Activated naive CD4-positive, alpha-beta T cell (primary cell): ENCODE results near the gene ADGRL2.
"Not testable (repeated sequence)": the region's sequence is repeated elsewhere in the genome, so short reads cannot be mapped to it uniquely, and the experiment has no call there.

Source experiments
- DNase-seq, 4 experiments: peaks; one replicate each; lab custom pipeline; 2025; lab: John Stamatoyannopoulos, UW

ADGRL2 gene

DNA sequence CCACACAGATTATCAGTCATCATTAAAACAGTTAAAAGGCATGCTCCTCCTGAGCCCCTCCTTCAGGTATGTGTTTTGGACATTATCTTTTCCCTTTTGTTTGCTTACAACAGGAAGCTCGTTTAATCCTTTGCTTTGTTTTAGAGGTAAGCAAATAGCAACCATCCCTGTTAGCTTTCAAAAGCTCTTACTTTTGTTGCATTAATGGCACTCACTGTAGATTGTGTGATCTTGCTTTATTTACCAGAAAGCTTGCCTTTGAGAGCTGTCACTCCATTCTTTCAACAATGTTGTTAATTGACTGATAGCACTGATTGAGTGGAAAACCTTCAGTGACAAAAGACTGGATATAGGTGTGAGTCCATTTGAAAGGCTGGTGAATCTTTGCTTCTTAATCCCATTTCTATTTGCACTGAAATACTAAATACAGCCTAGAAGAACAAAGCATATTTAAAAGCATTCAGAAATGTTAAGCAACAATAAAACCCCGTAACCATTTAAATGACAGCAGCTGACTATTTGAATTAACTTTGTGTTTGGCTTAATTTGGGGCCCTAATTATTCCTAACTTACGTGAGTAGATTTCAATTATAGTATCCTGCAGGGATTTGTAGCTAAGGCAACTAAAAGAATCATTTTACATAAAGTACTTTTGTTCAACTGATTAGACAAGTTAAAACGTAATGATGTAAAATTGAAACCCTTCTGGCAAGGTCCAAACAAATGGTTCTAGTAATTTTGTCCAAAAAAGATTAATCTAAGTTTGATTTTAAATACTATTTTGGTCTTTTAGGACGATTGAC is 48.3 kb downstream of the ADGRL2 start:
- DNase-seq, result no peak

DNA sequence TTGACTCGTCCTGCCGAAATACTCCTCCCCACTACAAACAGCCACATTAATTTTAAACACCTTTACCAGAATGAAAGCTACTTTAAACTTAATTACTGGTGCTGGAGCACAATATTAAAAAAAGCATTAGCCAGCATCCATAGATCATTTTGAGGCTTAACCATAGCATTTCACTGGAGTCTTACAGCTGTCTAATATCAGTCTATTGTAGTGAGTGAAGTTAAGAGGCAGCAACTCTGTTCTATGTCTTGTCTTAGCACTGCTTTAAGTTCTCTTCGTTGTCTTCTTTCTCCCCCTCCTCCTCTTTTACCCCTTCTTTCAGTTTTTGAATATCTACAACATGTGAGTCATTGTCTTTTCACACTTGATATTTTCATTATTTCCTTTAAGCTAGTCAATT is 49.3 kb downstream of the ADGRL2 start:
- DNase-seq, result no peak

DNA sequence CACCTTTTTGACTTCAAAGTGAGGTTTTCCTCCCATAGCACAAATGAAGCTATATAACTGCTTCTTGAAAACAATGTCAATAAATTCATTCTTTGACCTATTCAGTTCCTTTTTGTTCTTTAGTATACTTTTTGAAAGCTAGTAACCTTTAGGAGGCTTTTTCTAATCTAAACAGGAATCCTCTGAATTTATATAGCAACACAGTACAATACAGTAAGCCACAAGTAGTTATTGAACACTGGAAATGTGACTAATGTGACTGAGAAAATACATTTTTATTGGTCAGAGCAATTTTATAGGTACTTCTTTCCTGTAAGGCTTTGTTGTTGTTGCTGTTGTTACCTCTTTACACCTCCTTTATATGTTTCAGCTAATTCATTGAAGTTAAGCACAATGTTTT is 49.8 kb downstream of the ADGRL2 start:
- no peak for DNase-seq

DNA sequence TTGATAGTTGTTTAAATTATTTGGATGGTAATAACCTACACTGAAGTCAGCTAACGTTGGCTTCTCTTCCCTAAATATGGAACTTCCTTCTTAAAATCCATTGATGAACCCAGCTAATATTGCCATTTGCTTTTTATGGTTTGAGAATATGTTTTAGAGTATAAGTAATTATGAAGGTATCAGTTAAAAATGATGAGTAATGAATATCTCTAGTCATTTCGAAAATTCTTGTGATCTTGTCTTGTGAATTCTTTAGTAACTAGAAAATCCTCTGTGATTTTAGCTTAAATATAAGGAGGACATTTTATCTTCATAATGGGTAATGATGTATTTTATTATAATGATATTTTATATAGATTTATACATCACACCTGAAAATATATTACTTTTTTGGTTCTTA is 50.5 kb downstream of the ADGRL2 start:
- DNase-seq, result no peak

DNA sequence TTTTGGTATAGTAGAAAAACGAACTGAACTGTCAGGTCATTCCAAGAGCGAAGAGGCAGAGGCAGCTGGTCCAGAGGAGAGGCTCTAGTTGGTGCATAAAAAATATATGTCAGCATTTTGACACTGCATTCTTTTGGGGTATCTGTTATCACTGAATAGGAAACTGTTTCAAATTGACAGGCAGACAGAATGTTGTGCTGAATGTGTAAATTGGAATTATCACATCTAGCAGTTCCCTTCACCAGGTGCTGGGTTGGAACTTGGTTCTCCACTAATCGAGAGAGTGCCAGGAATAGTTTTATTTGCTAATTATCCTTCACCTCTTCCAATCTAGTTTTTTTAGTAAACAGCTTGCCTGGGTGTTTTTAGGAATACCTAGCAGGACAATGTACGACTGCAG is 52.2 kb downstream of the ADGRL2 start:
- no peak for DNase-seq

DNA sequence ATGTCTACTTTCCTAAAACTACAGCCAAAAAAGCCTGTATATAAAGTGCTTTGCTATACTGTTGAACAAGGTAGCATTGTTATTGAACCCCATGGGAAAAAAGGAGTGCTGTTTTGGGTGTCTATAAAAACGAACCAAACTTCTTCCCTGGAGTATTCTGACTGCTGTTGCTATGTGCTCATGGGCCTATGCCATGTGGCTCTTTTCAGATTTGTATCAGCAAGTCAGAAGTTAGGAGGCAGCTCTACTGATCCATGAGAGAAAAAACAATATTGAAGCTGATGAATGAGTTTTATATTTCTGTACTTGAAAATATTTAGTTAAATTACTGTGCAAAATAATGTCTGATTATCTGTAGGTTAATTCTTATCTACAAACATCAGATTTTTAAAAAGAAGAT is 66.5 kb downstream of the ADGRL2 start:
- DNase-seq, result no peak

DNA sequence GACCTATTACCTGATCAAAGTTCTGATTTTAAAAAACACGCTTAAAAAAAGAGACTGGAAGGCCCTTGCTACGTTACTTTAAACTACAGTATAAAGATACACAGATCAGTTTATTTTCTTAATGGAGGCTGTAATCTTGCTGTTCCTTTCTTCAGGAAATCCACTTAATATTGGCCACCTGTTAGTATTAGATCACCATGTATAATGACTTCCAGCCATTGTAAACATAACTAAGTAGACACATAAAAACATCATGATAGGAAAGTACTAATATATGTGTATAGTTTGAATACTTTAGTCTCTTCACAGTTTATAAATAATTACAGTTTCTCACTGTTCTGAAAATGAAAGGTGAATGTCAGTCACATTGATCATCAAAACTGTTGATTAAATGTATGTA is 68.6 kb downstream of the ADGRL2 start:
- no peak for DNase-seq

DNA sequence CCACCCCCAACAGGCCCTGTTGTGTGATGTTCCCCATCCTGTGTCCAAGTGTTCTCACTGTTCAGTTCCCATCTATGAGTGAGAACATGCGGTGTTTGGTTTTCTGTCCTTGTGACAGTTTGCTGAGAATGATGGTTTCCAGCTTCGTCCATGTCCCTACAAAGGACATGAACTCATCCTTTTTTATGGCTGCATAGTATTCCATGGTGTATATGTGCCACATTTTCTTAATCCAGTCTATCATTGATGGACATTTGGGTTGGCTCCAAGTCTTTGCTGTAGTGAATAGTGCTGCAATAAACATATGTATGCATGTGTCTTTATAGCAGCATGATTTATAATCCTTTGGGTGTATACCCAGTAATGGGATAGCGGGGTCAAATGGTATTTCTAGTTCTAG is 70.4 kb downstream of the ADGRL2 start:
- DNase-seq, result not testable (repeated sequence)

DNA sequence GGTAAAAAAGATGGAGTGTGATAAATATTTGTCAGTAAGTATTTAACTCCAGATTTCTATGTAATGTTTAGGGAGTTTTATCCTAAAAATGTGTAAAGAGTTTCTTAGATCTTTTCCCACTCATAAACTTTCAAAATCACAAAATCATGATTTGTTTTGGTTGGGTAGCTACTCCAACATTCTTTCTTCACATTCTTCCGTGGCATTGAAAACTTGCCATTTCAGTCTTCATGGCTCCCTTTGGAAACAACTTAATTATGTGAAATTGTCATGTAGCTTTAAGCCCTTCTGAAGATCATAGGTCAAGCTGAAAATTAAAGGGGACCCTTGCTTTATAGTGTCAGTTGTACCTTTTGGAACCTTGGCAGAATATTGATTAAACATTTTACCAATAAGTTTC is 73.2 kb downstream of the ADGRL2 start:
- DNase-seq, result no peak

DNA sequence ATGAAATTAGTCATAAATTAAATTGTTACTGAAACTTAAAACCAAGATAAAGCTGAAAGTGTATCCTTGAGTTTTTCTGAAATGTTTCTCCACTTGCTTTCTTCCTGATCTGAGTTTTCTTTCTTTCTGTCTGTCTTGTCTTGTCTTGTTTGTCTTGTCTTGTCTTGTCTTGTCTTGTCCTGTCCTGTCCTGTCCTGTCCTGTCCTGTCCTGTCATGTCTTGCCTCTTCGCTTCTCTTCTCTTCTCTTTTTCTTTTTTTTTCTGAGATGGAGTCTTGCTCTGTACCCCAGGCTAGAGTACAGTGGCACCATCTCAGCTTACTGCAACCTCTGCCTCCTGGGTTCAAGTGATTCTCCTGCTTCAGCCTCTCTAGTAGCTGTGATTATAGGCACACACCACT is 73.7 kb downstream of the ADGRL2 start:
- no peak for DNase-seq

DNA sequence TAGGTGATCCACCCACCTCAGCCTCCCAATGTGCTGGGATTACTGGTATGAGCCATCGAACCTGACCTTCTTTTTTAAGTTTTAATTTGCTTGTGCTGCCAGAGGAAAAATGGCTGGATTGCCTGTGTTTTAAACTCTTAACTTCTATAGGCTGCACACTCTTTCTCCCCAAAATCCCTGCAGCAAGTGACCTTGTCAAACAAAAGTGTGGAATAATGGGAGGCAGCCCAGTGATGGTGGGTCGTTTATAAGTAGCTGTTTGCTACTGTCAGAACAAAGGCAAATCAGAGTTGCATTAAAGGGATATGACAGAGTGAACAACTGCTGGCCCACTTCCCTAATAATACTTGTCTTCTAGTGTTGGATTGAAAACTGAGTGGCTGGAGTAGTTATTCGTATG is 74.2 kb downstream of the ADGRL2 start:
- no peak for DNase-seq

DNA sequence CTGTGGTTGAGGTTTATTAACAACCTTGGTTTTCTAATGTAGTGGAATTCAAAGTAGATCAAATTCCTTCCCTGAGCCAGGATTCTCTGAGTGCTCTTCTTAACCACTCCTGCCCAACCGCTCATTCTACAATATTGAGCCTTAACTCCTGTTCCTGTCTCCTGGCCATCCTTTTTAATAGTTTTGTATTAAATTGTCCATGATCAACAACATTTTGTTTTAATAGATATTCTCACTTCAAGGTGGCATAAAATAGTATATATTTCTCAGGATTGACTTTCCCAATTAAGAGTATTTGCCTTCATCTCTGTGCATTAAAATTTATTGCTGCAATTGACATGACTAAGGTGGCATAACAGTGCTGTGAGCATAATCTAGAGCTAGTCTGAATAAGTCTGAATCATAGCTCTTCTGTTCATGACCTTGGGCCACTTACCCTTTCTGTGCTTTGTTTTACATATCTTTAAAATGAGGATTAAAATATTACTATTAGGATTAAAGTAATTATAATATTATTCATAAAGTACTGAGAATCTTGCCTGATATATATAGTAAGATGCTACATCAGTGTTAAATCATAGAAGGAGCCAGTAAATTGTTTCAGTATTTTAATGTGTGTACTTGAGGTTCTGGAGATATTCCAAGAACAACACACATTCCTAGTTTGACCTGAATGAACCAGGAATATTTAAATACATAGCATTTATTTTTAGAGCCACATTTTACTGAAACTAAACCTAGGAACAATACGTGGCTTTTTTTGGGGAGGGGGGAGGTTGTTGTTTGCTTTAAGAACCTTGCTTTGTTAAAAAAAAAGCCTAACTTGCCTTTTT is 76.4 kb downstream of the ADGRL2 start:
- no peak for DNase-seq

DNA sequence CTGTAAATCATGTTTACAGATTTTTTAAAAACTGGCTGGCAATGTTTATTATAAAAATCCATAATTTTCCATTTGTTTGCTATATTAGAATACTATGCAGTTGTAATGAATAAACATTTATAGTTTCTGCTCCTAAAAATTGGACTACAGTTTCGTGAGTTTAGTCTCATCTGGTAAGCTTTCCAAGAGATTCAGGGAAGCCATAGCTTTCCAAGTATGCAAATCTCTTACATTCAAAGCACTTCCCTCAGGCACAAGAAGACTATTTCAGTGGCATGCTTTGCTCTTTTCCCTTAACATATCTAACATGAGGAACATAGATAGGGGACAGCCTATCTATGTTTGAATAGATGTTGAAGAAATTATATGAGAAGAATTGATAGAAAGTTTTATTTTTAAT is 77.2 kb downstream of the ADGRL2 start:
- no peak for DNase-seq

DNA sequence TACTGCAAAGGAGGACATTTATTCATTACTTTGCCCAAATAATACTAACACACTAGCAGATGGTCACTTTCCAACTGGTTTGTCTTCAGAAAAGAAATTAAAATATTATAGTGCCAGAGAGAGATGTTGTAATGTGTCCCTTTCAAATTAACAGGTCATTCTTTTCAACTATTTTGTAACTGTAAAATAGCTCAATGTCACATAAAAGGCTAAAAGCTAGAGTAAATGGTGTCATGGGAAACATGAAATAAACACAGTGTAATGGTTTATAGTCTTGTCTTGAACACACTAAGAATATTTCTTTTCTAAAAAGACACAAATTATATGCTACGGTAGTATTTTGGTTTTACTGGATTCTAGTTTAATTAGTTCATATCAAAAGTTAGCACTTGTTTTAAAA is 77.8 kb downstream of the ADGRL2 start:
- DNase-seq, result no peak

DNA sequence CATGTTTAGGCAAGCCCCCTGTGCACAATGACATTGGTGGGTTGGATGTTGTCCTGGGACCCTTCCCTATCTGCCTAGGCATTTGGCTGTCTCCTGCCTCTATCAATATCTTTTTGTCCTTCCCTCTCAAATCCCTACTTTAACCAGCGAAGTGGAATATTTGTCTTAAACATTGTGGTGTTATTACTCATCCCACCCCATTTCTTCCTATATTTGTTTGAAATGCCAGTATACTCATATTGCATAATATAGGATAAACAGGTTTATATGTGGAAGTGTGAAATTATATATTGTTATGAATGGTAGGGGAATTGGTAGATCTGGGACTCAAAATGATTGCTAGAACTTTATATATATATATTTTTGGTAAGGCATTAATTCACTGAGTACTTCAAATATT is 80.0 kb downstream of the ADGRL2 start:
- DNase-seq, result no peak

DNA sequence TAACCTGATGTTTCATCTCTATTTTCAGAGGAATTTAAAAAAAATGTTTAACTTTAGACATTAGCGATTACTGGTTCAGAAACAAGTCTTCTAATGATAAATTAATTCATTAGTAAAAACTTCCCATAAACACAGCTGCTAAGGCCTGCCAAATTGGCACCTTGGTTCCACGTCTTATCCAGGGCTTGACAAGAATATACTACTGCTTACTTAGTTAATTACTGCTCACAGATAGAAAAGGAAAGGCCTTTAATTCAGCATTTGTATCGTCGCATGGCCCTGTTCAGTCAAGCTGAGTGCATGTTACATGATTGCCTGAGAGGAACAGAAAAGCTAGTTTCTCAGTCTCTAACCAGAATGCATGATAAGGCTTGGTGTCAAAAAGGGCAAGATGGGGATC is 84.6 kb downstream of the ADGRL2 start:
- no peak for DNase-seq

DNA sequence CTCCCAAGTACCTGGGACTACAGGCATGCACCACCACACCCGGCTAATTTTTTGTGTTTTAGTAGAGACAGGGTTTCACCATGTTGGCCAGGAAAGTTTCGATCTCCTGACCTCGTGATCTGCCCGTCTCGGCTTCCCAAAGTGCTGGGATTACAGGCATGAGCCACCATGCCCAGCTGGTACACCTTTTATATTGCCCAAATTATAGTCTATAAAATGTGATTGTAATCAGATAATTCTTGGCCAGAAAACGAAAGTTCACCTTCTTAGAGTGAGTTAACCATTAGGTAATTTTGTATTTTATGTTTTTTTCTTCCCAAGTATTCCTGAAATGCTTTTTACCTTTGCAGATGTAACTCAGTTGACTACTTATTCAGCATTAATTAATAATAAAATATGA is 85.6 kb downstream of the ADGRL2 start:
- DNase-seq, result not testable (repeated sequence)

DNA sequence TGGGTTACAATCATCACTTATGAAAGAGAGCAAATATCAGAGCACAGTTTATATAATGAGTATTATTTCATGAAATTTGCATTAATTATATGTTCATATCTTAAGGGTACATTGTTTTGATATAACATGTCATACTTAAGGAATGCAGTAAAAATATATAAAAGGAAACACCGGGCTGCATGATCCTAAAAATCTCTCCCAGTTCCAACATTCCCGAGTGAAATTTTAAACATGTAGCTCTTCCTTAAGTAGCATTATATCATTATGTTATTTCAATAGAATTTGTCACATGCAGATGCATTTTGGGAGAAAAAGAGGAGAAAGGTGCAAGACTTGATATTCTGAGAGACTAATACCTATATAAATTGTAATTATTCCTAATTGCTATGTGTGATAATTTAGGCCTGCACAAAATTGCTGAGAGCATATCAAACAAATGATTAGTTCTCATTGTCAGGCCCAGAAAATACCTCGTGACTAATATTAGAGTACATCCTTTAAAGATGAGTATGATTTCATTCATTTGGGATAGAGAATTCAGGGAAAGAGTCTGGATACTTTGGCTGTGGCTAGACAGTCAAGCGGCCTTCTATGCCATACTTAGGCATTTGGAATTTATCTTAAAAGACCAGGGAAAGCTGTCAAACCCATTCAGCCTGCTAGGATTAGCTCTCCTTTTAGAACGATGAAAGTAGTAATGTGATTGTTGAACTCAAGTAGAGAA is 86.8 kb downstream of the ADGRL2 start:
- DNase-seq, result no peak

DNA sequence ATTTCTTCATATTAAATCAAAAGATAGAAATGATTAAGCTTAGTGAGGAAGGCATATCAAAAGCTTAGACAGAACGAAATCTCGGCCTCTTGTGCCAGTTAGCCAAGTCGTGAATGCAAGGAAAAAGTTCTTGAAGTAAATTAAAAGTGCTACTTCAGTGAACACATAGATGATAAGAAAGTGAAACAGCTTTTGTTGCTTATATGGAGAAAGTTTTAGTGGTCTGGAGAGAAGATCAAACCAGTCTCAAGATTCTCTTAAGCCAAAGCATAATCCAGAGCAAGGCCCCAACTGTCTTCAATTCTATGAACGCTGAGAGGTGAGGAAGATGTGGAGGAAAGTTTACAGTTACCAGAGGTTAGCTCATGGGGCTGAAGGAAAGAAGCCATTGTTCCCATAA is 88.4 kb downstream of the ADGRL2 start:
- no peak for DNase-seq

DNA sequence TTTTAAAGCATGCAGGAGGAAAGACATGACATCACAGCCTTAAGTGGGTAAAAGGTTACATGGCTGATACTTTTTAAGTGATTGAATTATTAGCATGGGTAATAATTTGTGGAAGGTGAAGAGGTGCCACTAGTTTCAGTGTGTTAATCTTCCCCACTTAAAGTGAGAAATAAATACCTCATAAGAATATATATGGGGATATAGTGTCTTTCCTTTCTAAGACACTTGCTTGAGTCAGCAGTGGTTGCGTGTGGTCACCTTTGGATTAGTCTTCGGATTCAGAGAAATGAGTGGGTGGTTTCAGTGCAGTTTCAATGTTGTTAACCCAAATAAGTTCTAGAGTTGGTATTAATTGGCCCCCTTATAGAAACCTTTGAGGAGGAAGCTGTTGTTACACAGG is 94.1 kb downstream of the ADGRL2 start:
- DNase-seq, result no peak

DNA sequence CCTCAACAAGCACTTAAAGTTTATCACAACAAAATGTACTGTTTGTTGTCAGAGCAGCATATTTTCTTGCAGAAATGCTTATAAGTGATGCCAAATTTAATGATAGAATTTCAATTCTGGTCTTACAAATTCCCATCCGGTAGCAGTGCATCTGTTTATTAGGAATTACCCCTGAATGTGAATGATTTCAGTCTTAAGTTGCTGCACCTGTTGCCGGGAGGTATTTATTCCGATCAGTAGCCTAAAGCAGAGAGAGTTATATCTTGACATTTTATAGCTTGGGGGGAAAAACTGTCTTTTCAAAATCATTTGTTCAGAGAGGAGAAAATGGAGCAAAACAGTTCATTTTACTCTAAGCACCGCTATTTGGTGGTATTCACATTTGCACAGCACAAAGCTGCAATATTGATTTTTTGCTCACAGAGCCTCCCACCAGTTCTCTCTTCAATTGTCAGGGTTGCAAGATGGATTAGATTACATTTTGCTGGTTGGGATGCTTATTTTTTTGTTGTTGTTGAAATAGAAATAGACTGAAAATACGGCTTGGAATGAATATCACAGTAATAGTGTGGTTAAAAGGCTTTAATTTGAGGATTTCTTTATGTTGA is 98.6 kb downstream of the ADGRL2 start:
- no peak for DNase-seq

DNA sequence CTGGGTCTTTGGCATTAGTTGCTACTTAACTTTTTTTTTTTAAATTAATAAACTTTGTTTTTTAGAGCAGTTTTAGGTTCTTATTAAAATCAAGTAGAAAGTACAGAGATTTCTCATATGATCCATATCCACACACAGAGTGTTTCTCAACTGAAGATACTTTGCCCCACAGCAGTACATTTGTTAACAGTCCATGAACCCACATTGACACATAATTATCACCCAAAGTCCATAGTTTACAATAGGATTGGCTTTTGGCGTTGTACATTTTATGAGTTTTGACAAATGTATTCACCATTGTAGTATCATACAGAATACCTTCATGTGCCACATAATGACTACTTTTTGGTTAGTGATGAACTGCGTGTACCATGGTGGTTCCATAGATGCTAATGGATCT is 106.8 kb downstream of the ADGRL2 start:
- no peak for DNase-seq
